GM18520 (cell line): ENCODE results near the gene PTPRD.

Source experiments
- ATAC-seq: cut with Tn5 transposase; IDR thresholded peaks from one replicate; pipeline ENCODE4 v1.9.1; 2021; ENCODE audit not compliant: unreplicated experiment

PTPRD gene

GRCh38 chr9:9645006-9645405 is 967.8 kb downstream of the PTPRD start:
- ATAC-seq: no peak

- ATAC-seq: peak; percentile 47
Measured at GRCh38 chr9:9631284-9631683, 981.5 kb downstream of the PTPRD start.

DNA sequence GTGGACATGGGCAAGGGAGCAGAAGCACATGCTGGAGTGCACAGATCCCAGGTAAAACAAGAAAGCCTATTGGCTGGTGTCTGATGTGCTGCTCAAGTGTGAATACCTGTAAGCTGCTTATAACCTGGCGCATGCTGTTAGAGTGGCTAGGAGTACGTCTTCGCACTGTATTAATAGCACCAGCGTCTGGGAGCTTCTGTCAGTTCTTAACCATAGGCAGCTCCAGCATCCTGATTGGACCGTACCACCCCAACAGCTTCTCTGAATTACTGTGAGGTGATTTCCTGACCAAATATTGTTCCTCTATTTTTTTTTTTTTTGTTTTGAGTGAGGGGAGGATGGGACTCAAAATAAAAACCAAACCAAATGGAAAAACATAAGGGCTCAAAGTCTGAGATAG is 987.6 kb downstream of the PTPRD start:
- ATAC-seq: no peak

DNA sequence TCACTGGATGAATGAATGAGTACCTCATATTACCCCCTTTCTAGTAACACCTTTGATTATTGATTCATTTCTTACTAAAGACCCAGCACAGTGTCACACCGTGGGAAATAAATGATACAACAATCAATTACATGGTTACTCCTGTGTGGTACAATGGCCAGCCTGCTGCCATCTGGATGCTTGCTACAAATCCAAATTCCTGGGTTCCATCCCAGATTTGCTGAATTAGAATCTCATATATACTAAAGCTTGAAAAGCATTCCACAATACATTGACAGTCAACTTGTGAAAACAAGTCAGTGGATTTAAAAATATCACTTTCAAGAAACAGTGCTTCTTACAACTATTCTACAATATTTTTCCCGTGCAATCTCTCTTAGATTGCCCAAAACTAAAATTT is 989.3 kb downstream of the PTPRD start:
- ATAC-seq: no peak

DNA sequence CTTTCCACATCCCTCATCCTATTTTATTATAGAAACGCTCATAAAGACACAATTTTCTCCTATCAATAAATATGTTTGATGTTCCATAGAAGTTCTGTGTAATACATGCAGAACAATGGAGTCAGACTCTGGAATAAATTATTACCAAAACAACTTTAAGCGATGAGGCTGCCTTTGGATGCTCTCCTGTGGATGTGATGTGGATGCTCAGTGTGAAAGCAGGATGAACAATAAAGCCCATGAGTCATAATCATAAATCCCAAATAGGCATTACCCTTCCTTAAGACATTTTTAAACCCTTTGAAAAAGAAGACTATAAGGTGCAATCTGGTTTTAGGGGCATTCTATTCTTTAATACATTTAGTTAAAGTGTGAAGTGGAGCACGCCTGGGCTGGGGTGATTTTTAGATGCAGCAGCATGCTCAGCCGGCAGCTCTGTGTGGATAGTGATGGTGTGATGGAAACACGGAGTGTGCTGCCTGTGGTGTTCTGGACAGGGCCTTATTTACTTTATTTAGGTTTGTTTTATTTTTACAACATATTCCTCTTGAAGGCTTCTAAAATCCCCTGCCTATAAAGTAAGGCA is 991.4 kb downstream of the PTPRD start:
- ATAC-seq: no peak

- no peak for ATAC-seq
Measured at GRCh38 chr9:9620736-9621135, 992.1 kb downstream of the PTPRD start.

GRCh38 chr9:9615086-9615485 is 997.7 kb downstream of the PTPRD start:
- no peak for ATAC-seq

DNA sequence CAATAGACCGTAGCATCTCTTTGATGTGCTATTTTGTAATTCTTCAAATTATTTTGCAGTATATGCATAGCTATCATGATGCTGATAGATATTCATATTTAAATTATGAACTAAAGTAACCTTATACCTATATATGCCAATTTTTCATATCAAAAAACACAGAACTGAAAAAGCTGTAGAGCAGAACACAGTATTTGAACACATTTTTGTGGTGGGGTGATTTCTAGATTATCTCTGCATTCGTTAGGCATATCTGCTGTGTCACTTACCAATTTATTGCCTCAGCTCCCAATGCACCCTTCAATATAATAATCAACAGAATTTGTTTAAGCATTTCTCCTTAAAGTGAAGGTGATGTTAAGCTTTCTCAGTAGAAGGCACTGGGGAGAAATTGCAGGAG is 998.2 kb downstream of the PTPRD start:
- no peak for ATAC-seq

GRCh38 chr9:9612755-9613154 is 1000.0 kb downstream of the PTPRD start:
- peak; percentile 19 for ATAC-seq

GRCh38 chr9:9612270-9612669 is 1000.5 kb downstream of the PTPRD start:
- peak; percentile 58 for ATAC-seq

- no peak for ATAC-seq
Measured at GRCh38 chr9:9605681-9606080, 1007.1 kb downstream of the PTPRD start.

DNA sequence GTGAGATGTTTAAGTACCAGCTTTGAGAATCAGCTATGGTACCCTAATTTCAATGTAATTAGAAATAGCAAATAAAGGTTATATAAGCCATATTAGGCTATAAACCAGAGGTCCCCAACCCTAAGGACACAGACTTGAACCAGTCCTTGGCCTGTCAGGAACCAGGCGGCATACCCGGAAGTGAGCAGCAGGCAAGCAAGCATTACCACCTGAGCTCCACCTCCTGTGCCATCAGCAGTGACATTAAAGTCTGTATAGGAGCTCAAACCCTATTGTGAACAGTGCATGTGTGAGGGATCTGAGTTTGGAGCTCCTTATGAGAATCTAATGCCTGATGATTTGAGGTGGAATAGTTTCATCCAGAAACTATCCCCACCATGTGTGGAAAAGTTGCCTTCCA is 1009.5 kb downstream of the PTPRD start:
- ATAC-seq: no peak

- ATAC-seq: no peak
Measured at GRCh38 chr9:9598723-9599122, 1014.1 kb downstream of the PTPRD start.

- no peak for ATAC-seq
Measured at GRCh38 chr9:9592104-9592503, 1020.7 kb downstream of the PTPRD start.

DNA sequence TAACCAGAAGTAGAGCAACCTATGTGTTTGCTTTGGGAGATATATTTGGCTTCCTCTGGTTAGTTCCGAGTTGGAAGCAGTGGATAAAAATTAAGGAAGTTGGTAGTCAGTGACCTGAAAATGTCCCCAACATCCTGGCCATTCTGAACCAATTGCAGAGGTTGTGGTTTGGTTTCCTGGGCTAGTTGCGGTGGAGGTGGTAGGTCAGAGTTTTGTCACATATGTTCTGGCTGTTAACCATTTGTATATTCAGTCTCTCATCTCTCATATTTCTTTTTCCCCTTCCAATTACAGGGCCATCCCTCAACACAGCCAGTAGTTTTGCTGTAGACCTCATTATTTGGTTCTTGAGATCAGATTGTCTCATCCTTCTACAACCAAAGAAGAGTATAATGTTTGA is 1026.9 kb downstream of the PTPRD start:
- ATAC-seq: peak; percentile 56

DNA sequence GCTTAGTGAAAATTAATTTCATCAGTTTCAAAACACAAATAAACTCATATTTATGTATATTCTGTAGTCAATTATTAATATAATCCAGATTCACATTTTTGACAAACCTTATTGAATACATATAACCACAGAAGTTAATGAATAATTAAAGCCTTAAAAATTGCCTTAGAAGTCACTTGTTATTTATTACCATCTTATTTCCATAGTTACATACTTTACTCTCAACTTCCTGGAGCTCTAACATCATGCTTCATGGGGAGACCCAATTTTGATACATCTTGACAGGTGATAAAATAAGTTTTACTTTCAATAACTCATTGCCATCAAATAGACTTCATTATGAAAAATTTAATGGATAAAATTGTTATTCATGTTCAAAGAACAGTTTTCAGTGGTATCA is 1038.7 kb downstream of the PTPRD start:
- no peak for ATAC-seq

- no peak for ATAC-seq
Measured at GRCh38 chr9:9565700-9566099, 1047.1 kb downstream of the PTPRD start.

- no peak for ATAC-seq
Measured at GRCh38 chr9:9563817-9564216, 1049.0 kb downstream of the PTPRD start.

DNA sequence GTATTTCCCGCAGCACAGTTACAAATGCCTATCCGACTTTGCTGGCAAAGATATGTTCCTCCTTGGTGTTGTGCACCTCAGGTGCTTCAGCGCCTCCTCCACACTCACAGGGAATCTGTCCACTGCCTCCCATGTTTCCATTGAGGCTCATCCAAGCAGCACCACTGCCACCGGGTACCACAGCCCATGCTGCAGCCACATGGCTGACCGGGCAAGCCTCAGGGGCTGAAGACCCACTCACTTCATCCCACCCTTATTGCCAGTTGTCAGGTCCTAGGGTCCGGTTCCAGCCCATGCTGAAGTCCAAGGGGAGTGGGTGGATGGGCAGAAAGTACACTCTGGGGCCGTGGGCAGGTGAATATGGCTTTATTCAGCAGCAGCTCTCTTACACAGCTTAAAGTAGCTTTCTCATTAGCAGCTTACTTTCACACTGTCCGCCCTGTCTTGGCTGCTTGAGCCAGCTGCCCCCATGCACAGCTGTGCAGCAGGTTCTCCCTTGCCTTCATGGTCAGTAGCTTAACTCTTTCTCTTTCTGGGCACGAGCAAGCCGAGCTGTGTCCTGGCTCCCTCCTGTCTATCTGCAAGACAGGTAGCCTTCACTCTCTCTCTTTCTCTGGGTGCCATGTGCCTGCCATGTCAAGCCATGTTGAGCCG is 1052.3 kb downstream of the PTPRD start:
- no peak for ATAC-seq

- no peak for ATAC-seq
Measured at GRCh38 chr9:9558907-9559306, 1053.9 kb downstream of the PTPRD start.

GRCh38 chr9:9557804-9558334 is 1054.9 kb downstream of the PTPRD start:
- no peak for ATAC-seq

- no peak for ATAC-seq
Measured at GRCh38 chr9:9556865-9557803, 1055.7 kb downstream of the PTPRD start.
